ENCODE results near the gene DNAL1. TPM values are rescaled to one million over a fixed set of nuclear protein-coding genes. Genes with fewer than 3 reads are reported as not detected.

Gene DNAL1
- total and polyA plus RNA-seq, 9 donors, result 4.1 to 19.9 (median 15.8) TPM

- intact Hi-C loops (cut with DNase I), result loop anchor here in 2 of 4 donors (5.0 to 10.0 kb wide), 2 partner anchors 83 to 85 kb away; no protein-coding TSS in a partner anchor
- H3K36me3 ChIP-seq, result no peaks in the 10 kb centered on the region
- no peaks in the 10 kb centered on the region for H3K27me3 ChIP-seq
- peak overlapping the region; percentile 24 for H3K4me3 ChIP-seq
- 17 to 29% (median 26%) methylated on average over 17 of the region's 17 CpGs for WGBS, 3 donors
- no peak for TF ChIP-seq POLR2A (IDR thresholded peaks at IDR 0.05)
- no peak for TF ChIP-seq CTCF (IDR thresholded peaks at IDR 0.05)
- TF ChIP-seq EP300 (IDR thresholded peaks at IDR 0.05), result no peak
- peak overlapping the region; percentile 39 to 82 for H3K27ac ChIP-seq
- DNase-seq, result peak in 2 of 5 donors; percentile 49 to 59
- peaks cover 63% of the 10 kb centered on the region for H3K4me1 ChIP-seq (ENCODE audit: insufficient read depth)
- H3K9me3 ChIP-seq, result no peaks in the 10 kb centered on the region
Measured at GRCh38 chr14:73741876-73742519, 97.2 kb downstream of the DNAL1 start.

GRCh38 chr14:73742520-73743238 lies 97.9 kb downstream of the DNAL1 start:
- peaks cover 66% of the 10 kb centered on the region for H3K4me1 ChIP-seq (ENCODE audit: insufficient read depth)
- no peak for DNase-seq
- H3K36me3 ChIP-seq, result no peaks in the 10 kb centered on the region
- TF ChIP-seq CTCF (IDR thresholded peaks at IDR 0.05), result no peak
- no peak for TF ChIP-seq POLR2A (IDR thresholded peaks at IDR 0.05)
- TF ChIP-seq EP300 (IDR thresholded peaks at IDR 0.05), result no peak
- no peaks in the 10 kb centered on the region for H3K9me3 ChIP-seq
- H3K27ac ChIP-seq, result peak overlapping the region; percentile 39 to 82
- no peaks in the 10 kb centered on the region for H3K27me3 ChIP-seq
- 68 to 72% (median 71%) methylated on average over 6 of the region's 6 CpGs for WGBS, 3 donors
- H3K4me3 ChIP-seq, result no peak overlapping the region
- intact Hi-C loops (cut with DNase I), result loop anchor here in 2 of 4 donors (5.0 to 10.0 kb wide), 2 partner anchors 82 to 85 kb away; no protein-coding TSS in a partner anchor

GRCh38 chr14:73743431-73743931 lies 98.7 kb downstream of the DNAL1 start:
- Histone ChIP-seq H3K27ac (peak overlapping the region; percentile 23 to 82), H3K4me1 (ENCODE audit: insufficient read depth) (peaks cover 68% of the 10 kb centered on the region), H3K27me3 (no peaks in the 10 kb centered on the region), H3K9me3 (no peaks in the 10 kb centered on the region), H3K36me3 (no peaks in the 10 kb centered on the region), H3K4me3 (no peak overlapping the region)
- intact Hi-C loops (cut with DNase I), result loop anchor here in 2 of 4 donors (5.0 to 10.0 kb wide), 2 partner anchors 81 to 84 kb away; no protein-coding TSS in a partner anchor
- TF ChIP-seq CTCF (IDR thresholded peaks at IDR 0.05), result no peak
- no peak for TF ChIP-seq POLR2A (IDR thresholded peaks at IDR 0.05)
- TF ChIP-seq EP300 (IDR thresholded peaks at IDR 0.05), result no peak
- DNase-seq, result peak in 1 of 5 donors; percentile 27
- 52 to 57% (median 56%) methylated on average over 11 of the region's 11 CpGs for WGBS, 3 donors

- Histone ChIP-seq H3K4me1 (ENCODE audit: insufficient read depth) (peaks cover 68% of the 10 kb centered on the region), H3K9me3 (no peaks in the 10 kb centered on the region), H3K4me3 (no peak overlapping the region), H3K36me3 (no peaks in the 10 kb centered on the region), H3K27me3 (no peaks in the 10 kb centered on the region), H3K27ac (peak overlapping the region; percentile 50 to 82)
- DNase-seq, result peak in 1 of 5 donors; percentile 33
- TF ChIP-seq POLR2A (IDR thresholded peaks at IDR 0.05) (no peak), EP300 (IDR thresholded peaks at IDR 0.05) (no peak), CTCF (IDR thresholded peaks at IDR 0.05) (no peak)
- WGBS, 3 donors, result 42 to 48% (median 46%) methylated on average over 7 of the region's 7 CpGs
- intact Hi-C loops (cut with DNase I), result loop anchor here in 2 of 4 donors (5.0 to 10.0 kb wide), 2 partner anchors 80 to 83 kb away; no protein-coding TSS in a partner anchor
Measured at GRCh38 chr14:73744175-73744867, 99.5 kb downstream of the DNAL1 start.
